ENCODE measurements around the gene COL4A5. TPM values are rescaled to one million over a fixed set of nuclear protein-coding genes. Genes with fewer than 3 reads are reported as not detected.

Gene COL4A5
- total RNA-seq, 1 donor from 2014 or later = 40.0 TPM

- no peak for DNase-seq (ENCODE audit: low read depth)
Observed at GRCh38 chrX:108640817-108641216, 201.2 kb downstream of the COL4A5 start.

GRCh38 chrX:108641589-108642272 lies 202.1 kb downstream of the COL4A5 start:
- DNase-seq (ENCODE audit: low read depth) = no peak

- DNase-seq (ENCODE audit: low read depth) = no peak
Observed at GRCh38 chrX:108642273-108642628, 202.6 kb downstream of the COL4A5 start.

GRCh38 chrX:108664701-108665100 lies 225.1 kb downstream of the COL4A5 start:
- no peak for DNase-seq (ENCODE audit: low read depth)

GRCh38 chrX:108666101-108666500 lies 226.5 kb downstream of the COL4A5 start:
- no peak for DNase-seq (ENCODE audit: low read depth)

- no peak for DNase-seq (ENCODE audit: low read depth)
Observed at GRCh38 chrX:108671526-108671925, 231.9 kb downstream of the COL4A5 start.

GRCh38 chrX:108696690-108697089 lies 257.1 kb downstream of the COL4A5 start:
- no peak for DNase-seq (ENCODE audit: low read depth)

GRCh38 chrX:108699368-108699767 lies 259.7 kb downstream of the COL4A5 start:
- DNase-seq (ENCODE audit: low read depth) = peak; percentile 33

GRCh38 chrX:108701633-108702032 lies 262.0 kb downstream of the COL4A5 start:
- no peak for DNase-seq (ENCODE audit: low read depth)

- no peak for DNase-seq (ENCODE audit: low read depth)
Observed at GRCh38 chrX:108702530-108702929, 262.9 kb downstream of the COL4A5 start.

GRCh38 chrX:108704839-108705238 lies 265.2 kb downstream of the COL4A5 start:
- no peak for DNase-seq (ENCODE audit: low read depth)

- DNase-seq (ENCODE audit: low read depth) = no peak
Observed at GRCh38 chrX:108712886-108713285, 273.2 kb downstream of the COL4A5 start.

GRCh38 chrX:108722561-108722960 lies 282.9 kb downstream of the COL4A5 start:
- no peak for DNase-seq (ENCODE audit: low read depth)

- no peak for DNase-seq (ENCODE audit: low read depth)
Observed at GRCh38 chrX:108726748-108727147, 287.1 kb downstream of the COL4A5 start.

- DNase-seq (ENCODE audit: low read depth) = no peak
Observed at GRCh38 chrX:108731153-108731552, 291.5 kb downstream of the COL4A5 start.

- DNase-seq (ENCODE audit: low read depth) = peak; percentile 12
Observed at GRCh38 chrX:108732630-108733321, 293.1 kb downstream of the COL4A5 start.

- DNase-seq (ENCODE audit: low read depth) = no peak
Observed at GRCh38 chrX:108734426-108734825, 294.8 kb downstream of the COL4A5 start.

GRCh38 chrX:108735091-108735678 lies 295.5 kb downstream of the COL4A5 start:
- no peak for DNase-seq (ENCODE audit: low read depth)

GRCh38 chrX:108735679-108736508 lies 296.3 kb downstream of the COL4A5 start:
- no peak for DNase-seq (ENCODE audit: low read depth)

GRCh38 chrX:108736509-108737479 lies 297.2 kb downstream of the COL4A5 start, which contains the start of gene IRS4:
Gene IRS4 (minus strand): TSS chrX:108736563.
- DNase-seq (ENCODE audit: low read depth) = no peak

Data from myocyte (in vitro differentiated cells).